Heart left ventricle (tissue), 16 donors: ENCODE measurements around the gene BCL2. TPM values are rescaled to one million over a fixed set of nuclear protein-coding genes. Genes with fewer than 3 reads are reported as not detected.

Source experiments
- ATAC-seq, 4 donors: fragments of 200-7000 bp; cut with Tn5 transposase; one replicate each; pipeline ENCODE4 v1.9.1; 2020 to 2022; ENCODE audit warnings: moderate library complexity in 4 of 4, mild to moderate bottlenecking in 3 of 4, moderate number of reproducible peaks in 1 of 4
- DNase-seq, 5 donors: peaks; one replicate each; pipeline ENCODE4 v3.0.0-alpha.2; 2020
- H3K27ac ChIP-seq, 12 donors: fragments of 200-600 bp; sonication (generic) in 4 of 12; one replicate each; pipeline versions ENCODE4 v1.5.0 to v1.8.0; 2016 to 2022; ENCODE audit warnings: mild to moderate bottlenecking in 2 of 12
- H3K27me3 ChIP-seq, 9 donors: fragments of 200-600 bp; sonication (generic) in 2 of 9; one replicate each; pipeline versions ENCODE4 v1.5.1 to v1.8.0; 2016 to 2022; ENCODE audit warnings: mild to moderate bottlenecking in 3 of 9
- H3K36me3 ChIP-seq, 9 donors: fragments of 200-600 bp; sonication (generic) in 2 of 9; one replicate each; pipeline versions ENCODE4 v1.5.0 to v1.8.0; 2018 to 2022; ENCODE audit warnings: mild to moderate bottlenecking in 2 of 9
- H3K4me1 ChIP-seq, 12 donors: fragments of 200-600 bp; sonication (generic) in 4 of 12; one replicate each; pipeline versions ENCODE4 v1.5.0 to v1.8.0; 2016 to 2022; ENCODE audit warnings: mild to moderate bottlenecking in 3 of 12
- H3K4me3 ChIP-seq, 12 donors: fragments of 200-600 bp; sonication (generic) in 4 of 12; one replicate each; pipeline versions ENCODE4 v1.5.0 to v1.8.0; 2017 to 2022; ENCODE audit warnings: mild to moderate bottlenecking in 9 of 12, moderate library complexity in 4 of 12
- H3K9me3 ChIP-seq, 12 donors: fragments of 200-600 bp; sonication (generic) in 4 of 12; one replicate each; pipeline versions ENCODE4 v1.5.0 to v1.8.0; 2016 to 2022; ENCODE audit warnings: mild to moderate bottlenecking in 1 of 12
- CTCF ChIP-seq, 12 donors: fragments of 200-600 bp; sonication (generic) in 4 of 12; IDR thresholded peaks; one replicate each; pipeline versions ENCODE4 v1.5.0 to v1.8.0; 2018 to 2022; ENCODE audit warnings: antibody characterized with exemption in 12 of 12, mild to moderate bottlenecking in 5 of 12
- POLR2A ChIP-seq, 2 donors: fragments of 450-650 bp; IDR thresholded peaks; one replicate each; pipeline ENCODE4 v1.6.1; 2017; ENCODE audit warnings: antibody characterized with exemption in 2 of 2, mild to moderate bottlenecking in 2 of 2, moderate library complexity in 2 of 2
- WGBS, 4 donors: extraction: QIAGEN DNeasy Blood & Tissue Kit in 2 of 4; methylation state at CpG; one replicate each; pipeline versions ENCODE4 v1.1.5 to v1.1.7; 2013 to 2018; 5-methylcytosine and 5-hydroxymethylcytosine counted together
- intact Hi-C, 10 donors: fragments of 100-400 bp; cut with DNase I; formaldehyde crosslinking; loops; one replicate each; pipeline versions ENCODE4 v1.11.1 to v1.14.2; 2022
- polyA plus RNA-seq, 2 donors: library from polyadenylated mRNA; stranded (reverse); fragments of 200-250 nt; gene quantifications; one replicate each; pipeline ENCODE4 v1.2.3, GENCODE V29; 2013
- total RNA-seq, 9 donors: library from RNA; depleted of rRNA in 2 of 9; stranded (reverse); fragments of >200 nt in 2 of 9; fragmentation: NEBNext Ultra II Directional in 3 of 9; extraction: Animal tissue kit (Norgen Biotek cat#: 25700) in 3 of 9; gene quantifications; one replicate each; pipeline versions ENCODE4 v1.1.0 to v1.2.4, GENCODE V29; 2016 to 2023
- donor health status: ischemic (EF 13 %, LVEDD 7.1; RV severe dilation, severe dysfunction).
- donor health status: healthy with polysubstance abuse.
- donor health status: DM: no; HTN: yes; CAD: no.
- donor health status: DM: no; HTN: no; CAD: no.
- donor health status: ischemic (EF 25% LVEDD 6.9; RV normal size, moderate dysfunction).
- donor health status: ischemic (EF 25% LVEDD 5.7; RV mildly dilated, moderate dysfunction).
- donor health status: healthy.
- donor health status: DM: yes; HTN: yes; CAD: no.
- donor health status: ischemic (EF 35%, LVEDD 5.7; RV mildly dilated, moderate dysfunction).
- donor health status: nonischemic (EF 11% LVEDD 7.7; RV severe dilation, severe dysfunction).
- donor health status: DM: yes; HTN: yes; CAD: no.
- donor health status: PGD.
- donor health status: ischemic (EF 29% LVEDD 5.4; RV normal size, mild dysfunction).
- donor health status: nonischemic (EF 23%, LVEDD 6.1; RV moderate dilation, normal function).

The BCL2 gene
- total and polyA plus RNA-seq, 11 donors = 2.9 to 24.2 (median 8.9) TPM

GRCh38 chr18:63198868-63199742, 120.5 kb downstream of the BCL2 start:
- H3K27me3 ChIP-seq = no peaks in the 10 kb centered on the region
- peak overlapping the region in 1 of 12 donors; percentile 53 for H3K27ac ChIP-seq
- intact Hi-C loops = no loop called here
- H3K9me3 ChIP-seq = no peaks in the 10 kb centered on the region
- no peak for TF ChIP-seq CTCF (IDR thresholded peaks at IDR 0.05)
- TF ChIP-seq POLR2A (IDR thresholded peaks at IDR 0.05) = no peak
- peak overlapping the region in 1 of 12 donors; percentile 43 for H3K4me3 ChIP-seq
- DNase-seq (no peak), ATAC-seq (peak in 1 of 4 donors; percentile 24)
- 95 to 98% (median 97%) methylated on average over 5 of the region's 5 CpGs for WGBS, 4 donors
- peaks cover 0 to 25% (median 6%) of the 10 kb centered on the region in 12 donors for H3K4me1 ChIP-seq
- H3K36me3 ChIP-seq = no peaks in the 10 kb centered on the region

- 73 to 83% (median 77%) methylated on average over 2 of the region's 2 CpGs for WGBS, 4 donors
- TF ChIP-seq CTCF (IDR thresholded peaks at IDR 0.05) (no peak), POLR2A (IDR thresholded peaks at IDR 0.05) (no peak)
These were observed 121.3 kb downstream of the BCL2 start for GRCh38 chr18:63198098-63198760.

GRCh38 chr18:63197246-63197869, 122.2 kb downstream of the BCL2 start:
- Histone ChIP-seq H3K4me3 (peak overlapping the region in 1 of 12 donors; percentile 12), H3K36me3 (no peaks in the 10 kb centered on the region), H3K4me1 (peaks cover 0 to 36% (median 10%) of the 10 kb centered on the region in 12 donors), H3K27ac (peak overlapping the region in 2 of 12 donors; percentile 15 to 64), H3K27me3 (no peaks in the 10 kb centered on the region), H3K9me3 (no peaks in the 10 kb centered on the region)
- DNase-seq (no peak), ATAC-seq (no peak)
- no peak for TF ChIP-seq POLR2A (IDR thresholded peaks at IDR 0.05)
- no peak for TF ChIP-seq CTCF (IDR thresholded peaks at IDR 0.05)
- intact Hi-C loops = no loop called here
- 33 to 44% (median 36%) methylated on average over 8 of the region's 8 CpGs for WGBS, 4 donors

More at GRCh38 chr18:63198098-63198760, 121.3 kb downstream of the BCL2 start:
- Histone ChIP-seq H3K4me1 (peaks cover 0 to 27% (median 7%) of the 10 kb centered on the region in 12 donors), H3K9me3 (no peaks in the 10 kb centered on the region), H3K27ac (peak overlapping the region in 1 of 12 donors; percentile 64), H3K4me3 (no peak overlapping the region), H3K27me3 (no peaks in the 10 kb centered on the region), H3K36me3 (no peaks in the 10 kb centered on the region)
- intact Hi-C loops = no loop called here
- no peak for ATAC-seq
- DNase-seq = no peak
